PC-3 (cell line): Measurements from ENCODE around the gene HOXC11. TPM values are rescaled to one million over a fixed set of nuclear protein-coding genes. Genes with fewer than 3 reads are reported as not detected.

Experiments used
- ATAC-seq: fragments of 200-7000 bp; cut with Tn5 transposase; 2 replicates; pipeline ENCODE4 v1.9.1; 2020; ENCODE audit warnings: mild to moderate bottlenecking, moderate library complexity
- BruUV-seq: library from RNA; stranded (reverse); fragments of 400-500 nt; replicated peaks from 2 replicates; lab custom pipeline; 2021; lab: Mats Ljungman, UMichigan
- CTCF ChIA-PET: fragments of 300-600 bp; sonication (Branson Sonifier 250); formaldehyde crosslinking; loops from one replicate; lab custom pipeline; 2022; ENCODE audit warnings: antibody characterized with exemption; lab: Charles Lee
- POLR2A ChIA-PET: fragments of 300-600 bp; sonication (Branson Sonifier 250); formaldehyde crosslinking; loops from one replicate; lab custom pipeline; 2022; ENCODE audit warnings: antibody characterized with exemption; ENCODE audit not compliant: unreplicated experiment; lab: Charles Lee
- DNase-seq: peaks from one replicate; pipeline ENCODE4 v3.0.0-alpha.2; 2015
- H2AFZ ChIP-seq: fragments of 300-600 bp; sonication (generic); 2 replicates; pipeline ENCODE4 v1.6.0; 2016; ENCODE audit warnings: antibody characterized with exemption, low read length
- H3F3A ChIP-seq: fragments of 300-600 bp; sonication (generic); one replicate; pipeline ENCODE4 v1.6.0; 2017; ENCODE audit warnings: antibody characterized with exemption, low read length, control low read depth, mild to moderate bottlenecking; ENCODE audit not compliant: unreplicated experiment
- H3K27ac ChIP-seq: fragments of 300-600 bp; sonication (generic); 2 replicates; pipeline ENCODE4 v1.5.1; 2016; ENCODE audit warnings: mild to moderate bottlenecking, low read length
- H3K27me3 ChIP-seq: fragments of 300-600 bp; sonication (generic); 2 replicates; pipeline ENCODE4 v1.6.1; 2016; ENCODE audit warnings: low read length, mixed read lengths
- H3K36me3 ChIP-seq: fragments of 300-600 bp; sonication (generic); 2 replicates; pipeline ENCODE4 v1.6.1; 2016; ENCODE audit warnings: low read depth, mixed run types, low read length, mixed read lengths
- H3K4me1 ChIP-seq: fragments of 300-600 bp; sonication (generic); 2 replicates; pipeline ENCODE4 v1.5.1; 2016; ENCODE audit warnings: low read length; ENCODE audit not compliant: insufficient read depth
- H3K4me2 ChIP-seq: fragments of 300-600 bp; sonication (generic); 2 replicates; pipeline ENCODE4 v1.6.0; 2016; ENCODE audit warnings: low read length
- H3K4me3 ChIP-seq: fragments of 300-600 bp; sonication (generic); 2 replicates; pipeline ENCODE4 v1.5.1; 2016; ENCODE audit warnings: mild to moderate bottlenecking, low read length, mixed read lengths
- H3K79me2 ChIP-seq: fragments of 300-600 bp; sonication (generic); 2 replicates; pipeline ENCODE4 v1.6.1; 2017; ENCODE audit warnings: low read length, mixed read lengths
- H3K9ac ChIP-seq: fragments of 300-600 bp; sonication (generic); 2 replicates; pipeline ENCODE4 v1.6.0; 2016; ENCODE audit warnings: mild to moderate bottlenecking, low read length
- H3K9me2 ChIP-seq: fragments of 300-600 bp; sonication (generic); replicated peaks from 2 replicates; pipeline ENCODE4 v1.6.1; 2016; ENCODE audit warnings: mixed run types, low read length, mixed read lengths
- H3K9me3 ChIP-seq: fragments of 300-600 bp; sonication (generic); 2 replicates; pipeline ENCODE4 v1.6.1; 2016; ENCODE audit warnings: low read length, mixed read lengths
- H4K20me1 ChIP-seq: fragments of 300-600 bp; sonication (generic); 2 replicates; pipeline ENCODE4 v1.6.1; 2016; ENCODE audit warnings: low read length, mixed read lengths
- EZH2phosphoT487 ChIP-seq: fragments of 300-600 bp; sonication (generic); IDR thresholded peaks from 2 replicates; pipeline ENCODE4 v1.6.1; 2018; ENCODE audit warnings: mild to moderate bottlenecking, antibody characterized with exemption, low read length, borderline replicate concordance
- intact Hi-C: fragments of 100-400 bp; cut with micrococcal nuclease; formaldehyde crosslinking; loops from 2 replicates; pipeline ENCODE4 v1.9.0; 2023
- total RNA-seq: library from RNA; depleted of rRNA; stranded (reverse); fragments of >200 nt; gene quantifications from 2 replicates; pipeline ENCODE4 v1.2.3, GENCODE V29; 2014
- TF ChIP-seq, protein P1 (sequence below): fragments of 300-600 bp; sonication (generic); conservative IDR thresholded peaks from 2 replicates; pipeline ENCODE4 v1.5.1; 2017; ENCODE audit warnings: antibody characterized with exemption, low read depth, mild to moderate bottlenecking, low read length

The HOXC11 gene
- total RNA-seq, 1 experiment from 2014 or later: 0.84 TPM

DNA sequence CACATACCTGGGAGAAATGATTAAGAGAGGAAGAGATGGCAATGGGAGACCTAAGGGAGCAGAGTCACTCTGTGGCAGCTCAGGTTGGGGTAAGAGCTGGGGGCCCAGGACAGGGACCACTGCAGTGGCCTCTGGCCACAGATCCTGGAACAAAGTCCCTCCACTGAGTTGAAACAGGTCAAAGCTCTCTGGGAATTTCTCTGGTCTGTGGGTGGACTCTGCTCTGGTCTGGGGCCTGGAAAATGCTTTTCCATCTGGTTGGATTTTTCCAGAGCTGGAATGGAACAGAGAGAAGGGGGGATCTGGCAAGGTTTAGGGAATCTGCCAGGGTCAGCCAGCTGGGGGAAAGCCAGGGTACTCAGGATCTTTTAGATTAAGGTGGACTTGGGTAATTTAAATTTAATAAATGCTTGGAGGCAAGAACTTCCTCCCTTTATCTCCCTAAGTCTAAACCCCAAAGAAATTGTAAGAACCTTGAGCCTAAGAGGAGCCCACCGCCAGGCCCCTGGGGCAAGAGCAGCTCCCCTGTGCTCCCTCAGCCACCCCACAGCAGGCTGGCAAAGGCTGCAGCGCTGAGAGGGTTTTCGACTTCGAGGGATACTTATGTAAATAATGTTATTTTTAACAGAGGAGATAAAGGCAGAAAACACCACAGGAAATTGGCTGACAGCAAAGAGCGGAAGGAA lies 15.8 kb downstream of the HOXC11 start:
- DNase-seq: no peak
- ATAC-seq: peak; percentile 1; the same call in 1 of the 2 replicates
- peak overlapping the region; percentile 74 for H3K4me3 ChIP-seq
- H3K27ac ChIP-seq: no peak overlapping the region
- peak overlapping the region; percentile 96 for H3K4me2 ChIP-seq
- no peaks in the 10 kb centered on the region for H3K9me2 ChIP-seq
- TF ChIP-seq, protein P1, sequence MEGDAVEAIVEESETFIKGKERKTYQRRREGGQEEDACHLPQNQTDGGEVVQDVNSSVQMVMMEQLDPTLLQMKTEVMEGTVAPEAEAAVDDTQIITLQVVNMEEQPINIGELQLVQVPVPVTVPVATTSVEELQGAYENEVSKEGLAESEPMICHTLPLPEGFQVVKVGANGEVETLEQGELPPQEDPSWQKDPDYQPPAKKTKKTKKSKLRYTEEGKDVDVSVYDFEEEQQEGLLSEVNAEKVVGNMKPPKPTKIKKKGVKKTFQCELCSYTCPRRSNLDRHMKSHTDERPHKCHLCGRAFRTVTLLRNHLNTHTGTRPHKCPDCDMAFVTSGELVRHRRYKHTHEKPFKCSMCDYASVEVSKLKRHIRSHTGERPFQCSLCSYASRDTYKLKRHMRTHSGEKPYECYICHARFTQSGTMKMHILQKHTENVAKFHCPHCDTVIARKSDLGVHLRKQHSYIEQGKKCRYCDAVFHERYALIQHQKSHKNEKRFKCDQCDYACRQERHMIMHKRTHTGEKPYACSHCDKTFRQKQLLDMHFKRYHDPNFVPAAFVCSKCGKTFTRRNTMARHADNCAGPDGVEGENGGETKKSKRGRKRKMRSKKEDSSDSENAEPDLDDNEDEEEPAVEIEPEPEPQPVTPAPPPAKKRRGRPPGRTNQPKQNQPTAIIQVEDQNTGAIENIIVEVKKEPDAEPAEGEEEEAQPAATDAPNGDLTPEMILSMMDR: no peak
- BruUV-seq: no TSS peak
- H3K4me1 ChIP-seq: peaks cover 47% of the 10 kb centered on the region
- ChIA-PET POLR2A (no interaction called here), CTCF (interaction anchor here (0.6 kb wide), 1 partner anchor 298 kb away, joined by 3 read pairs; no protein-coding TSS in a partner anchor)
- H3K36me3 ChIP-seq: no peaks in the 10 kb centered on the region
- H3K9me3 ChIP-seq: no peaks in the 10 kb centered on the region
- intact Hi-C loops: loop anchor here (1.0 to 5.0 kb wide), 2 partner anchors 46 to 221 kb away; no protein-coding TSS in a partner anchor
- H3K9ac ChIP-seq: peak overlapping the region; percentile 37; the same call in 1 of the 2 replicates
- peak overlapping the region; percentile 92 for H2AFZ ChIP-seq
- H3K79me2 ChIP-seq: peaks cover 32% of the 10 kb centered on the region
- no peaks in the 10 kb centered on the region for H3F3A ChIP-seq
- H4K20me1 ChIP-seq: no peaks in the 10 kb centered on the region
- H3K27me3 ChIP-seq: no peaks in the 10 kb centered on the region

DNA sequence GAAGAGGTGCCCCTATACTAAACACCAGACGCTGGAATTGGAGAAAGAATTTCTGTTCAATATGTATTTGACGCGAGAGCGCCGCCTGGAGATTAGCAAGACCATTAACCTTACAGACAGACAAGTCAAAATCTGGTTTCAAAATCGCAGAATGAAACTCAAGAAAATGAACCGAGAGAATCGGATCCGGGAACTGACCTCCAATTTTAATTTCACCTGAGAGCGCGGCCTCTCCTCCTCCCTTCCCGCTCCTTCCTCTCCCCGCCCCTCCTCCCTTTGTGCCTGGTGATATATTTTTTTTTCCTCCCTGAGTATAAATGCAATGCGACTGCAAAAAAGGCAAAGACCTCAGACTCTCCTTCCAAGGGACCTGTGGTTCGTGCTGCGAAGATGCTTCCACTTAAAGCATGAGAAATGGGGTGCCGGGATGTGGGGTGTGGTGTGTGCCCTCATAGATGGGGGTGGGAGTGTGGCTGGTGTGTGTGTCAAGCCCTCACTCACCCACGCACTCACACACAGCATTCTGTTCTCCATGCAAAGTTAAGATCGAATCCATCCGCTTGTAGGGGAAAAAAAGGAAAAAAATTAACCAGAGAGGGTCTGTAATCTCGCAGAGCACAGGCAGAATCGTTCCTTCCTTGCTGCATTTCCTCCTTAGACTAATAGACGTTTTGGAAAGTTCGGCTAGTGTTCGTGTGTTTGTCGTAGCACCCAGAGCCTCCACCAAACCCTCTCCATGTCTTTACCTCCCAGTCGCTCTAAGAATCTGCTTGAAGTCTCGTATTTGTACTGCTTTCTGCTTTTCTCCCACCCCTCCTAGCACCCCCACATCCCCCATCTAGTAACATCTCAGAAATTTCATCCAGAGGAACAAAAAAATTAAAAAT lies 16.5 kb downstream of the HOXC11 start:
- ChIA-PET CTCF (interaction anchor here (0.6 kb wide), 2 partner anchors 10 to 51 kb away, joined by 3 to 4 read pairs; no protein-coding TSS in a partner anchor), POLR2A (interaction anchor here (0.6 kb wide), 1 partner anchor 228 kb away, joined by 5 read pairs; no protein-coding TSS in a partner anchor)
- no peaks in the 10 kb centered on the region for H3K27me3 ChIP-seq
- no peaks in the 10 kb centered on the region for H3F3A ChIP-seq
- no peak for TF ChIP-seq EZH2phosphoT487
- TF ChIP-seq, protein P1: peak; percentile 78
- H3K4me3 ChIP-seq: peak overlapping the region; percentile 74
- no peaks in the 10 kb centered on the region for H3K9me2 ChIP-seq
- peak overlapping the region; percentile 96 for H3K4me2 ChIP-seq
- peak overlapping the region; percentile 35 for H3K27ac ChIP-seq
- H3K36me3 ChIP-seq: no peaks in the 10 kb centered on the region
- BruUV-seq: no TSS peak
- H3K9ac ChIP-seq: peak overlapping the region; percentile 37; the same call in 1 of the 2 replicates
- ATAC-seq (peak; percentile 40), DNase-seq (peak; percentile 77)
- H3K4me1 ChIP-seq: peaks cover 50% of the 10 kb centered on the region
- intact Hi-C loops: loop anchor here (1.0 to 5.0 kb wide), 2 partner anchors 47 to 222 kb away; no protein-coding TSS in a partner anchor
- H2AFZ ChIP-seq: peak overlapping the region; percentile 92
- peaks cover 40% of the 10 kb centered on the region for H3K79me2 ChIP-seq
- H3K9me3 ChIP-seq: no peaks in the 10 kb centered on the region
- no peaks in the 10 kb centered on the region for H4K20me1 ChIP-seq
